Progenitor cell of endocrine pancreas (in vitro differentiated cells): Measurements from ENCODE around the gene PSME3. TPM values are rescaled to one million over a fixed set of nuclear protein-coding genes. Genes with fewer than 3 reads are reported as not detected.

Source experiments
- DNase-seq: peaks from one replicate; pipeline ENCODE4 v3.0.0; 2021; ENCODE audit warnings: low spot score; ENCODE audit not compliant: unreplicated experiment
- H3K27ac Mint-ChIP-seq: 2 replicates; pipeline ENCODE4 v1.8.0; 2021; ENCODE audit warnings: mild to moderate bottlenecking, moderate library complexity, mixed read lengths
- H3K27me3 Mint-ChIP-seq: 2 replicates; pipeline ENCODE4 v1.8.0; 2021; ENCODE audit warnings: mixed read lengths
- H3K36me3 Mint-ChIP-seq: 2 replicates; pipeline ENCODE4 v1.8.0; 2022; ENCODE audit warnings: mixed read lengths; ENCODE audit not compliant: insufficient read depth
- H3K4me1 Mint-ChIP-seq: 2 replicates; pipeline ENCODE4 v1.8.0; 2021; ENCODE audit warnings: low read depth, mixed read lengths
- H3K4me3 Mint-ChIP-seq: 2 replicates; pipeline ENCODE4 v1.8.0; 2021; ENCODE audit warnings: low read depth, mild to moderate bottlenecking, moderate library complexity, mixed read lengths
- H3K9me3 Mint-ChIP-seq: 2 replicates; pipeline ENCODE4 v1.8.0; 2021; ENCODE audit warnings: low read depth, mixed read lengths
- total RNA-seq: library from RNA; stranded (reverse); gene quantifications from 2 replicates; pipeline ENCODE4 v1.2.1, GENCODE V29; 2021
- TF ChIP-seq, protein P1 (sequence below): fragments of 200-600 bp; sonication (generic); IDR thresholded peaks from one replicate; pipeline ENCODE4 v1.5.0; 2021; ENCODE audit warnings: antibody characterized with exemption, mild to moderate bottlenecking; ENCODE audit not compliant: unreplicated experiment

The PSME3 gene
- total RNA-seq, 1 donor from 2014 or later = 121 TPM

DNA sequence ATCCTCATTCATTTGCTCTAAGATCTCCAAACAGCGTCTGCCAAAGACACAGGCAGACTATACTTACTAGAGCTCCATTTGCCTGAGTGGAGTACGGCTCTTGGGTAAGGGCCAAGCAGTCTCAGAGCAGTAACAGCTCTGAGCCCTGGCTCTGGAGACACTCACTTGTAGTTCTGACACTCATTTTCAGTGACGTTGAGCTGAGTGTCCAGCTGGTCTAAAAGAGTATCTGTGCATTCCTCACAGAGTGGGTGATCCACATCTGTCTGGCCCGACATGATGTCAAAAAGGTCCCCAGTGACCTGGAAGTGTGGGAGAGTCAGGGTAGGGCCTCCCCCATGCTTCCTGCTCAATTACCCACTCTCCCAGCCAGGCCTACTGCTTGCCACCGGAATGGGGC is 14.8 kb upstream of the PSME3 start:
- Mint-ChIP-seq H3K36me3 (peaks cover 21% of the 10 kb centered on the region), H3K4me3 (no peak overlapping the region)

DNA sequence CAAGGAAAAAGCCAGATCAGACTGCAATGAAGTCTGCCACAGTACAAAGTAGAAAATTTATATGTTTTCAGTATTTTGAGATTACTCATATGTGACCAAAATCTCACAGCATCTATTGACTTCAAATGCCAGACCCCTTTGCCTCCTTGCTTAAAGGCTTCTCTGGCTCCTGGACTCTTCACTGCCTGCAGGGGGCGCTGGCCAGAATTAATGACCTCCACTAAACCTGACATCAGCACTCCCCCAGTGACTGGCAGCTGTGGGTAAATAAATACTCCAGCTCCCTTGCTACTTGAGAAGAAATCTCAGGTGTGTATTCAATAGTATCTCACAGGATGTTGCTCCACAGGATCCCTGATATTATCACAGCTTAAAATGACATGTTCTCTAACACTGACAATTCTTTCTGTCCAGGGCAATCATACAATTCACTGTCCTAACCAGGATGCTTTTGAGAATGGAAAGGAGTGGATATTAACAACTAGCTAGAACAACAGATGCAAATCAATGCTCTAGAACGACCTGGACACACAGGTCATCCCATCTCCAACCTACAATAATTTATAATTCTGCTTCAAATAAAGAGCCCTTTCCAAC is 13.2 kb upstream of the PSME3 start:
- H3K27me3 Mint-ChIP-seq = no peaks in the 10 kb centered on the region
- TF ChIP-seq, protein P1, sequence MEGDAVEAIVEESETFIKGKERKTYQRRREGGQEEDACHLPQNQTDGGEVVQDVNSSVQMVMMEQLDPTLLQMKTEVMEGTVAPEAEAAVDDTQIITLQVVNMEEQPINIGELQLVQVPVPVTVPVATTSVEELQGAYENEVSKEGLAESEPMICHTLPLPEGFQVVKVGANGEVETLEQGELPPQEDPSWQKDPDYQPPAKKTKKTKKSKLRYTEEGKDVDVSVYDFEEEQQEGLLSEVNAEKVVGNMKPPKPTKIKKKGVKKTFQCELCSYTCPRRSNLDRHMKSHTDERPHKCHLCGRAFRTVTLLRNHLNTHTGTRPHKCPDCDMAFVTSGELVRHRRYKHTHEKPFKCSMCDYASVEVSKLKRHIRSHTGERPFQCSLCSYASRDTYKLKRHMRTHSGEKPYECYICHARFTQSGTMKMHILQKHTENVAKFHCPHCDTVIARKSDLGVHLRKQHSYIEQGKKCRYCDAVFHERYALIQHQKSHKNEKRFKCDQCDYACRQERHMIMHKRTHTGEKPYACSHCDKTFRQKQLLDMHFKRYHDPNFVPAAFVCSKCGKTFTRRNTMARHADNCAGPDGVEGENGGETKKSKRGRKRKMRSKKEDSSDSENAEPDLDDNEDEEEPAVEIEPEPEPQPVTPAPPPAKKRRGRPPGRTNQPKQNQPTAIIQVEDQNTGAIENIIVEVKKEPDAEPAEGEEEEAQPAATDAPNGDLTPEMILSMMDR = peak; percentile 80
- peaks cover 5% of the 10 kb centered on the region for H3K4me1 Mint-ChIP-seq
- H3K27ac Mint-ChIP-seq = peak overlapping the region; percentile 71
- peak; percentile 28 for DNase-seq
- H3K36me3 Mint-ChIP-seq = peaks cover 12% of the 10 kb centered on the region
- no peaks in the 10 kb centered on the region for H3K9me3 Mint-ChIP-seq
- H3K4me3 Mint-ChIP-seq = no peak overlapping the region

More for the DNA sequence above, 14.8 kb upstream of the PSME3 start:
- no peak for DNase-seq
- TF ChIP-seq, protein P1 = no peak
- Mint-ChIP-seq H3K27ac (no peak overlapping the region), H3K27me3 (no peaks in the 10 kb centered on the region), H3K9me3 (no peaks in the 10 kb centered on the region), H3K4me1 (peaks cover 1% of the 10 kb centered on the region)

DNA sequence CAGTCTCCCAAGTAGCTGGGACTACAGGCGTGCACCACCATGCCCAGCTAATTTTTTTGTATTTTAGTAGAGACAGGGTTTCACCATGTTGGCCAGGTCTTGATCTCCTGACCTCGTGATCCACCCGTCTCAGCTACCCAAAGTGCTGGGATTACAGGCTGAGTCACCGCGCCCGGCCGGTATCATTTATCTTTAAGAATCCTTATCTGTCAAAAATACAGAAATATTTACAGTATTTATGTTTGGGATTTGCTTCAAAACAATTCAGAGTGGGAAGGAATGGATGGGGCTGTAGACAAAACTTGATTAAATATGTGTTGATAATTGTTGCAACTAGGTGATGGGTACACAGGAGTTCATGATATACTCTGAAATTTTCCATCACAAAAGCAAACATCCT is 12.0 kb upstream of the PSME3 start:
- DNase-seq = no peak
- H3K4me3 Mint-ChIP-seq = no peak overlapping the region
- TF ChIP-seq, protein P1 = no peak
- H3K27ac Mint-ChIP-seq = no peak overlapping the region
- peaks cover 10% of the 10 kb centered on the region for H3K36me3 Mint-ChIP-seq
- H3K27me3 Mint-ChIP-seq = no peaks in the 10 kb centered on the region
- no peaks in the 10 kb centered on the region for H3K9me3 Mint-ChIP-seq
- H3K4me1 Mint-ChIP-seq = peaks cover 5% of the 10 kb centered on the region

DNA sequence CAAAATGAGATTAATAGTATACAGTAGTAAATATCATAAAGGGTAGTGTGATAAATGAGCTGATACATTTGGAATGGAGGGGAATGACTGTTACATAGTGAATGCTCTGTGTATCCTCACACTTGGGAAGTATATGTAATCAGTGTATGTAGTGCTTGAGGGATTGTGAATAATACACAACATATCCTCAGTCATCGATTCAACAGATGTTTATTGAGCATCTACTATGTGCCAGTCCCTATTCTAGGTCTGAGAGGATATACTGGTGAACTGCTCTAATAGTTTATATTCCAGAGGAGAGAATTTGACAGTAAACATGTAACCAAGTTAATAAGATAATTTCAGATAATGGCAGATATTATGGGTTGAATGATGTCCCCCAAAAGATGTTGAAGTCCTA is 5.7 kb upstream of the PSME3 start:
- TF ChIP-seq, protein P1 = no peak
- Mint-ChIP-seq H3K36me3 (no peaks in the 10 kb centered on the region), H3K4me1 (peaks cover 11% of the 10 kb centered on the region), H3K27me3 (peaks cover 23% of the 10 kb centered on the region), H3K9me3 (no peaks in the 10 kb centered on the region), H3K27ac (no peak overlapping the region), H3K4me3 (no peak overlapping the region)
- DNase-seq = no peak

DNA sequence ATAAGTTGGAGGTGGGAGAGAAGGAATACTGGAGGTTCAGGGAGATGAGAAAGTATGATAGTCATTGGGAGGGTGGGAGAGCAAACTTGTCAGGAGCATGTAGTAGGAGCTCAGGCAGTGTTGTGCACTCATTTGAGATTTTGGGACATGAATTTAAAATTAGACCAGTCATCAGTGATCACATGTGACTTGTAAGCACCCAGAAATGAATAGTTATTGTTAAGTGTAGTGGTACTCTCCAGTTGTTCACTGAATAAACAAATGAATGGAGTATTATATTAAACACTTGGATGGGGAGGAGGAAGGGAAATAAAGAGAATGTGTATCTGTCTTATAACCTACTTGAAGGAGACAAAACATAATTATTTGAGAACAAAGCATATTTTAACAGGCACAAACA is 2.2 kb upstream of the PSME3 start:
- Mint-ChIP-seq H3K27ac (no peak overlapping the region), H3K27me3 (peaks cover 23% of the 10 kb centered on the region), H3K4me1 (peaks cover 18% of the 10 kb centered on the region), H3K36me3 (peaks cover 2% of the 10 kb centered on the region), H3K4me3 (peak overlapping the region; percentile 12), H3K9me3 (no peaks in the 10 kb centered on the region)
- DNase-seq = no peak
- TF ChIP-seq, protein P1 = no peak
